Stimulated activated CD4-positive, alpha-beta T cell treated with anti-CD3 and anti-CD28 coated beads, Interleukin-4, amount 100 ng/mL, for 48 hours (primary cell): ENCODE data around the gene FATE1.
"Not testable (repeated sequence)": the region's sequence is repeated elsewhere in the genome, so short reads cannot be mapped to it uniquely, and the experiment has no call there.

Experiments
- DNase-seq, 2 donors: peaks; one replicate each; pipeline ENCODE4 v3.0.0-alpha.2; 2020; ENCODE audit warnings: low read depth in 2 of 2

The FATE1 gene, protein sequence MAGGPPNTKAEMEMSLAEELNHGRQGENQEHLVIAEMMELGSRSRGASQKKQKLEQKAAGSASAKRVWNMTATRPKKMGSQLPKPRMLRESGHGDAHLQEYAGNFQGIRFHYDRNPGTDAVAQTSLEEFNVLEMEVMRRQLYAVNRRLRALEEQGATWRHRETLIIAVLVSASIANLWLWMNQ

GRCh38 chrX:151715752-151716151 is at the start of gene FATE1:
Gene FATE1 (plus strand): TSS chrX:151716035. CDS start chrX:151716120, 85 bp downstream.
- DNase-seq = no peak

DNA sequence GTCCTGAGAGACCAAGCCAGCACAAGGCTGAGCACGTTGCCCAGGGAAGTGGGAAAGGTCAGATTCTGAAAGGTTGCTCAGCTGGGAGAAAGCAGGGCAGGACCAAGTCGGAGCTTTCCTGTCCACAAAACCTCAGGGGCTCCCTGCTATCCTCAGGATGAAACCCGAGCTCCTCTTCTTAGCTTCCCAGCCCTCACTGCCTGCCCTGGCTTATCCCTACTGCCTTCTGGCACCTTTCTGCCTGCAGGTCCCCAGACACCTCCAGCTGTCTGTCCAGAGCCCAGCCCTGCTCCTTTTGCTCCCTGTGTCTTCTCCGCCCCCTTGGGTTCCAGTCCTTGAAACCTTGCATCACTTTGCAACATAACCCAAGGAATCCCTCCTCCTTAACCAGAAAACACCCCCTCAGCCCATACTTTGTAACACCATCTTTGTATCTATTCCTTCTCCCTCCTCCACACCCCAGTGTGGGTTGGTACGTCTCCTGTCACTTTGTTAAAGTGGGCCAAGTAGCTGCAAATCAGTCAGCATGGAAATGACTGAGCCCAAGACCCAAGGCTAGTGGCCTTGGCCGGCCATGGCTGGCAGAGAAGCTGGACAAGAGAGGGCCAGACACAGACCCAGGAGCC is 40.6 kb upstream of the FATE1 start:
- DNase-seq = no peak

- DNase-seq = no peak
These were observed 39.6 kb upstream of the FATE1 start for GRCh38 chrX:151676196-151676595.

- DNase-seq = no peak
These were observed 35.9 kb upstream of the FATE1 start for GRCh38 chrX:151679798-151680402.

DNA sequence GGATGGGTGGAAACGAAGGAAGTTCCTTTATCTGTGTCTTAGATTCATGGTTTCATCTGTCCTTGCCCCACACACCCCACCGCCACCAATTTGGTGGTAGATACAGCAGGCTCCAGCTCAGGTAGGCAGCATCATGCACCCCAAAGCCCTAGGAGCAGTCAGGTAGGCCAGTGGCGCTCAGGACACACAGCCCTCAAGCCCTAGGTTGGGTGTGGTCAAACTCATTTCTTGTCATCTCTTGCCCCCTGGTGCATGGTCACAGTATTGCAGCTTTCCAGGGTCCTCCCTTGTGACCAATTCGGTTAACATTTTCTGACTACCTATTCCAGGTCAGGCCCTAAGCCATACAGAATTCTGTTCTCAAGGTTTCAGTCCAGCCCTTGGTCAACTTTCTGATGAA is 35.0 kb upstream of the FATE1 start:
- peak; percentile 34 to 56 for DNase-seq

DNA sequence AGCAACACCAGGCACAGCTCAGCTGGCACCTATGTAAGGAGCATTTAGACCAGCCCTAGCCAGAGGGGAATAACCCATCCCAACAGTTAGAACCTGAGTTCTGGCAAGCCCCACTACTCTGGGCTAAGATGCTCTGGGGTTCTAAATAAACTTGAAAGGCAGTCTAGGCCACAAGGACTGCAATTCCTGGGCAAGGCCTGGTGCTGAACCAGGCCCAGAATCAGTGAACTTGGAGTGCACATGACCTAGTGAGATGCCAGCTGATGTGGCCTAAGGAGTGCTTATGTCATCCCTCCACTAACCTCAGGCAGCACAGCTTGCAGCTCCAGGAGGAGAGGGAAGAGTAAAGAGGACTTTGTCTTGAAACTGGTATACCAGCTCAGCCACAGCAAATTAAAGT is 28.2 kb upstream of the FATE1 start:
- no peak for DNase-seq

- no peak for DNase-seq
These were observed 27.1 kb upstream of the FATE1 start for GRCh38 chrX:151688695-151689094.

- DNase-seq = no peak
These were observed 23.0 kb upstream of the FATE1 start for GRCh38 chrX:151692825-151693224.

DNA sequence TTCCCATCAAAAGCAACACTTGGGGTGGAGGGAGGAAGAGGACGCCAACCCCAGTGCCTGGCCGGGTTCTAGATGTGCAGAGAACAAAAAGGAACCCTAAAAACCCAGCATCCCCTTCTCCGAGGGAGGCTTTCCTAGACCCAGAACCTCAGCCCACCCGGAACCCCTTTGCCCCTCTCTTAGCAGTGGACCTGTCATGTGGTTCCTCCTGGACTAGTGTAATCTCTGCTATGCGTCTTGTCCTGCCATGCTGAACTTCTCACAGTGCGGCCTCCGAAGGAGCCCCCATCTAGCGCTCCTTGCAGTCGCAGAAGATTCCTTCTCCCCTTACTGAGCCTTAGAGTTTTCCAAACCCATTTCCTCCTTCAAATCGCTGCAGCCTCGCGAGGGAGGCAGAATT is 21.7 kb upstream of the FATE1 start:
- DNase-seq = no peak

GRCh38 chrX:151694661-151695582 is 20.9 kb upstream of the FATE1 start, which contains the start of gene PRRG3:
Gene PRRG3 (plus strand): TSS chrX:151695458. CDS start chrX:151698815, 3,357 bp downstream.
- DNase-seq = no peak

DNA sequence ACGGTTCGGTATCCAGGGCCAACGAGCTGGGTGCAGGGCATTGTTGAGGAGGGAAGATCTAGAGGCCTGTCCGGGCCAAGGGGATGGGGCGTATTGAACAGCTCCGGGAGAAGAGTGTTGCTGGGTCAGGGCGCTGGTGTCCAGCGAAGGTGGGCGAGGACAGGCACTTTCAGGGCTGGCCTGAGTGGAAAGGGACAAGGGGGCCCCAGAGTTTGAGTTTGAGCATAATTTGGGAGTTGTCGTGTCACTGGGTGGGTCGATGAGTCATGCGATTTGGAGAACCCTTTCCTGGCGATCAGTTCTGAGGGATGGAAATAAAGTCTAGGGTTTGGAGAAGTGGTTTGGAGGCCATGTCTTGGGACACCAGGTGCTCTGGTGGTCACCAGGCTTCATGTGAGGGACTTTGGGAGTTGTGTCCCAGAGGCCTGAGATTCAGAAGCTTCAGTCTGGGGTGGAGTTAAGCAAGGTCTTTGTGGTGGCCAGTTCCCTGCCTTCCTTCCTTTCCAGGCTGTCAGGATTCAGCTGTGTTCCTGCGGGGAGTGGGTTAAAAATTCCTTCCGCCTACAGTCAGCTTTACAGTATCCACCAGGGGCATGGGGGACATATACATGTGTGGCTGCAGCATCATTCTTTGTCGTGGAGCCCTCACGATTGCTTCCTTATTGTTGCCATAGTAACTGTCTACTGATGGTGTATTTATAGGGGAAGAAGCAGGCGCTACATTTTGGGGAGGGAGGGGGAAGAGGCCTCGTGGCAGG is 20.1 kb upstream of the FATE1 start:
- no peak for DNase-seq

- DNase-seq = not testable (repeated sequence)
These were observed 18.8 kb upstream of the FATE1 start for GRCh38 chrX:151697082-151697481.

GRCh38 chrX:151697522-151697921 is 18.3 kb upstream of the FATE1 start:
- no peak for DNase-seq

- no peak for DNase-seq
These were observed 17.4 kb upstream of the FATE1 start for GRCh38 chrX:151698485-151698884.

- DNase-seq = no peak
These were observed 16.1 kb upstream of the FATE1 start for GRCh38 chrX:151699746-151700145.

DNA sequence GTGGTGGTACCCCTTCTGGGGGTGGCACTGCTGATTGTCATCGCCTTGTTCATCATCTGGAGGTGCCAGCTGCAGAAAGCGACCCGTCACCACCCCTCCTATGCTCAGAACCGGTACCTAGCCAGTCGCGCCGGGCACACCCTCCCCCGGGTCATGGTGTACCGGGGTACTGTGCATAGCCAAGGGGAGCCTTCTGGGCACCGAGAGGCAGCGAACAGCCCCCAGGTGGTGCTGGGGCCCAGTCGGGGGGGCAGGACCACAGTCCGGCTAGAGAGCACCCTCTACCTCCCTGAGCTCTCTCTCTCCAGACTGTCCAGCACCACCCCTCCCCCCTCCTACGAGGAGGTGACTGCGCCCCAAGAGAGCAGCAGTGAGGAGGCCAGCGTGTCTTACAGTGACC is 15.3 kb upstream of the FATE1 start:
- DNase-seq = no peak

DNA sequence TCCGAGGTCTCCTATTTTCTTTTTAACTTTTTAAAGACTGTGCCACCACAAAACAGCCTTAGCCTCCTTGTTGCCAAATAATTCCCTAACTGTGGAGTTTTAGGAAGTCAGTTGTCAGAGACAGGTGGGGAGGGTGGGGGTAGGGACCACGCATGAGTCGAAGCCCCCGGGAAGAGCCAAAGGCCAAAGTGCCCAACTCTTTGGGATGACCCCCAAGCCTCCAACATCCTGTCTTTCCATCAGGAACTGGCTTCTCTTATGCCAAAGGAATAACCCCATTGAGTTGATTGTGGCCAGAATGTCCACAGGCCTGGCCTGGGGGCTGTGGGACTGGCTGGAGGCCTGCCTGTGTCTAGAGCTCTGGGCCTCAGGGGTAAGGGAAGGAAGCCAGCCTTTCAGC is 14.8 kb upstream of the FATE1 start:
- no peak for DNase-seq

- DNase-seq = no peak
These were observed 14.3 kb upstream of the FATE1 start for GRCh38 chrX:151701531-151701930.

DNA sequence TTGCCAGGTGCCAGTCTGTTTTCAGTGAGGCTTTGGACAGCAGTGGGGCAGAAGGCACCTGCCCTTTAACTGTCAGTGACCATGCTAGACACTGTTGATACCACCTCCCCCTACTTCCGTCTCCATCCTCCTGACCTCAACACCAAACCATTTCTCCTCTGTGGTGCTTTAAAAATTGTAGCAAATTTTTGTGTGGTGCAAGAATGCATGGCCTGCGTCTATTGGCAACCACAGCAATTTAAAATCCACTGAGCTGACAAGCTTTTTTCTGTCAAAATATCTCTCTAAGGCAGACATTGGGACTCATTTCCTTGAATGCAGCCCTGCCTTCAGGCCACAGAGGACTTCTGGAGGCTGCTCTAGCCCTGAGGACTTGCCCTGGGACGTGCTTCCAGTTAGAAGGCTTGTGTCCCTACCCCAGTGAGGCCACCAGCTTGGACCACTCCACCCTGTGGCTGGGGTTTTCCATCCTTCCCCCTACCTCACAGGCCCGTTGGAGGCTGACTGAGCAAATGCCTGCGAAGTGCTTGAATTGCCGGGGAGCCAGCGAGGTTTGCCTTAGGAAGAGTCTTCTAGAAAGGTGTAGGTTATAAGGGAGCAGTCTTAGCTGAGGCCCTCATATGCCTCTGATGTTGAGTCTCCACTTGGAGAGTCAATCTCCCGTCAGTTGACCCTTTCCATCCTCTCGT is 13.7 kb upstream of the FATE1 start:
- DNase-seq = no peak

- no peak for DNase-seq
These were observed 13.0 kb upstream of the FATE1 start for GRCh38 chrX:151702741-151703340.
